ENCODE data around the gene VCY1B.
"Not testable (repeated sequence)": the region's sequence is repeated elsewhere in the genome, so short reads cannot be mapped to it uniquely, and the experiment has no call there.

VCY1B gene

DNA sequence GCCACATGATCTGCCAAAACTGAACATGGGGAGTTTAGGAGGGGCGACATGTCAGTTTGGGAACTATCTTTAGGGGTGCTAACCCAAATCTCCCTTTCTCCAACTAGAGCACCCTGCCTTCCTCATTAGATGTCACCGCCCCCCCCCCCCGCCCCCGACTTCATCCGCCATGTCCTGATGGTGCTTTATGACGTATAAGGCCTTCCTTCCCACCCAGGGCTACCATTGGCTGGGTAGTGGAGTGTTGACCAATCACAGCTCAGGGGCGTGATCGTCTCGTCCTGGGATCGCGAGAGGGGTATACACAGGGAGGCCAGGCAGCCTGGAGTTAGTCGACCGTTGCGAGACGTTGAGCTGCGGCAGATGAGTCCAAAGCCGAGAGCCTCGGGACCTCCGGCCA, at the start of gene VCY1B:
Gene VCY1B, plus strand, starts transcription at position 301 of the 400 bp plus-strand sequence. Its CDS starts 63 bp downstream, at position 364.
- DNase-seq (ENCODE audit: low read depth in 3 of 3): not testable (repeated sequence)

DNA sequence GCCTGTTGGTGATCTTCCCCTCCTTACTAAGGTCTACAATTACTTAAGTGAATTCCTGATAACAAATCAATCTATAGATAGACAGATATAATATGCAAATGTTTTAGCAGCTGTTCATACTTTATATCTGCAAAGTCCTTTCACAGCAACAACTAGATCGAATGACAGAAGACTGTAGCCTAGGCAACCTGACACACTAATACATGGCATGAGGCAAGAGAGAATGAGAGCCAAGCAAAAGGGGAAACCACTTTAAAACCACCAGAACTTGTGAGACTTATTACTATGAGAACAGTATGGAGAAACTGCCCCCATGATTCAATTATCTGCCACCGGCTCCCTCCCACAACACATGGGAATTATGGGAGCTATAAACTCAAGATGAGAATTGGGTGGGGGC, 44.1 kb upstream of the VCY1B start:
- not testable (repeated sequence) for DNase-seq (ENCODE audit: low read depth in 3 of 3)

DNA sequence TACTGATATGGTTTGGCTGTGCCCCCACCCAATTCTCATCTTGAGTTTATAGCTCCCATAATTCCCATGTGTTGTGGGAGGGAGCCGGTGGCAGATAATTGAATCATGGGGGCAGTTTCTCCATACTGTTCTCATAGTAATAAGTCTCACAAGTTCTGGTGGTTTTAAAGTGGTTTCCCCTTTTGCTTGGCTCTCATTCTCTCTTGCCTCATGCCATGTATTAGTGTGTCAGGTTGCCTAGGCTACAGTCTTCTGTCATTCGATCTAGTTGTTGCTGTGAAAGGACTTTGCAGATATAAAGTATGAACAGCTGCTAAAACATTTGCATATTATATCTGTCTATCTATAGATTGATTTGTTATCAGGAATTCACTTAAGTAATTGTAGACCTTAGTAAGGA, 25.6 kb upstream of the VCY1B start:
- not testable (repeated sequence) for DNase-seq (ENCODE audit: low read depth in 3 of 3)

DNA sequence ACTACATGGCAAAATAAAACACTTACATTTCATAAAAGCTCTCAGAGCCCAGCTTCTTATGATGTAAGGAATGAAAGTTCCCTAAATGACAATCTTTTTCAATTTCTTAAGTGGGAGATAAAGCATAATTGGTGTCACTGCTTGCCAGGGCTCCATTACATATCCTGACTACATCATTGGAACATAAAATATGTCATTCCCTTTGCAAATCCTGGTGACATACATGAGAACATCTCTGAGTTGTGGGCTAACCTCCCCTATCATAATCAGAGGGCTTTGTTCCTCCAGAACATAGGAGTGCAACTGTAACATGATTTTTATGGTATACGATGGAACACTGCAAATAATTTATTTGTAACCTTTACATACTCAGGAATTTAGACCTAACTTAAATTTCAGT, 29.9 kb downstream of the VCY1B start:
- DNase-seq (ENCODE audit: low read depth in 3 of 3): no peak
